GM21717 (cell line): ENCODE results near the gene DEFB124.
"Not testable (repeated sequence)": the region's sequence is repeated elsewhere in the genome, so short reads cannot be mapped to it uniquely, and the experiment has no call there.

ENCODE experiments used
- ATAC-seq: cut with Tn5 transposase; IDR thresholded peaks from one replicate; pipeline ENCODE4 v1.9.1; 2021; ENCODE audit warnings: mild to moderate bottlenecking, moderate library complexity; ENCODE audit not compliant: unreplicated experiment

DEFB124 gene

GRCh38 chr20:31427576-31427975 lies 47.4 kb downstream of the DEFB124 start:
- not testable (repeated sequence) for ATAC-seq

- ATAC-seq, result not testable (repeated sequence)
Observed at GRCh38 chr20:31426891-31427551, 47.9 kb downstream of the DEFB124 start.

DNA sequence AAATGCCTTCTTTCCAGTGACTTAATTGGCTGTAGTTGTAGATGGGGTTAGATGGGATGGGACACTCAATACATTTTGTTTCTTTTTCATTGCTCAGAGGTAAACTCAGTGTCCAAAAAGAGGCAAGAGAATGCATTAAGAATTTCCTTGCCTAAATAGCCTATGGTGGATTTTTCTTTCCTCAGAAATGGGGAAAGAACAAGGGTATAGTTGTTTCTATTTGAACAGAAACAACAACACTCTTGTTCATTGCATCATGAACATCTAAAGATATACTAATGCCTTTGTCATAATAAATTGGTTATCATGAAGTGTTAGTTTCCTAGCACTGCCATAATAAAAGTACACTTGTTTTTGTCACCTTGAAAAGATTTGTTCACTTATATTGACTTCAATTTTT lies 49.1 kb downstream of the DEFB124 start:
- ATAC-seq, result no peak

DNA sequence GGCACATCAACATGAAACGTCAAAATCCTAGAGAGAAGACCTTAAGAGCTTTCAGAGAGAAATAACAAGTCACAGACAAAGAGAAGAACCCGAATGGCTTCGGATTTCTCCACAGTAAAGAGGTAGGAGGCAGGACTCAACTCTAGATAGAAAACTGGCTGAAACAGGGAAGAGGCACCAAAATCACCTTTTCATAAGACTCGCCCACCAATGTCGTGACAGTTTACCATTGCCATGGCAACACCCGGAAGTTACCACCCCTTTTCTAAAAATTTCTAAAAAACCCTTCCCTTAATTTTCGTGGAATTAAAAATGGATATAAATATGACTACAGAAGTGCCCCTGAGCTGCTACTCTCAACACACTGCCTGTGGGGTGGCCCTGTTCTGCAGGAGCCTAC lies 56.6 kb downstream of the DEFB124 start:
- ATAC-seq, result no peak

- ATAC-seq, result no peak
Observed at GRCh38 chr20:31415653-31416052, 59.3 kb downstream of the DEFB124 start.
